PC-3 (cell line): Measurements from ENCODE around the gene KCNH4.

Experiments used
- EZH2 ChIP-seq: fragments of 300-600 bp; sonication (generic); IDR thresholded peaks from one replicate; pipeline ENCODE4 v1.6.1; 2017; ENCODE audit warnings: antibody characterized with exemption, mild to moderate bottlenecking, low read length; ENCODE audit not compliant: unreplicated experiment
- EZH2phosphoT487 ChIP-seq: fragments of 300-600 bp; sonication (generic); IDR thresholded peaks from 2 replicates; pipeline ENCODE4 v1.6.1; 2018; ENCODE audit warnings: mild to moderate bottlenecking, antibody characterized with exemption, low read length, borderline replicate concordance
- TF ChIP-seq, protein P1 (sequence below): fragments of 300-600 bp; sonication (generic); conservative IDR thresholded peaks from 2 replicates; pipeline ENCODE4 v1.5.1; 2017; ENCODE audit warnings: antibody characterized with exemption, low read depth, mild to moderate bottlenecking, low read length

- TF ChIP-seq EZH2phosphoT487 (no peak), EZH2 (no peak)
- TF ChIP-seq, protein P1, sequence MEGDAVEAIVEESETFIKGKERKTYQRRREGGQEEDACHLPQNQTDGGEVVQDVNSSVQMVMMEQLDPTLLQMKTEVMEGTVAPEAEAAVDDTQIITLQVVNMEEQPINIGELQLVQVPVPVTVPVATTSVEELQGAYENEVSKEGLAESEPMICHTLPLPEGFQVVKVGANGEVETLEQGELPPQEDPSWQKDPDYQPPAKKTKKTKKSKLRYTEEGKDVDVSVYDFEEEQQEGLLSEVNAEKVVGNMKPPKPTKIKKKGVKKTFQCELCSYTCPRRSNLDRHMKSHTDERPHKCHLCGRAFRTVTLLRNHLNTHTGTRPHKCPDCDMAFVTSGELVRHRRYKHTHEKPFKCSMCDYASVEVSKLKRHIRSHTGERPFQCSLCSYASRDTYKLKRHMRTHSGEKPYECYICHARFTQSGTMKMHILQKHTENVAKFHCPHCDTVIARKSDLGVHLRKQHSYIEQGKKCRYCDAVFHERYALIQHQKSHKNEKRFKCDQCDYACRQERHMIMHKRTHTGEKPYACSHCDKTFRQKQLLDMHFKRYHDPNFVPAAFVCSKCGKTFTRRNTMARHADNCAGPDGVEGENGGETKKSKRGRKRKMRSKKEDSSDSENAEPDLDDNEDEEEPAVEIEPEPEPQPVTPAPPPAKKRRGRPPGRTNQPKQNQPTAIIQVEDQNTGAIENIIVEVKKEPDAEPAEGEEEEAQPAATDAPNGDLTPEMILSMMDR = no peak
Observed at GRCh38 chr17:42142371-42142896, 38.5 kb downstream of the KCNH4 start.
